HCT116 (cell line): ENCODE data around the gene DLD. TPM values are rescaled to one million over a fixed set of nuclear protein-coding genes. Genes with fewer than 3 reads are reported as not detected.

Source experiments
- ATAC-seq: fragments of 200-7000 bp; cut with Tn5 transposase; 2 replicates; pipeline ENCODE4 v1.9.1; 2020; ENCODE audit warnings: mild to moderate bottlenecking, moderate library complexity
- BruUV-seq: library from RNA; stranded (reverse); fragments of 400-500 nt; replicated peaks from 2 replicates; lab custom pipeline; 2021; lab: Mats Ljungman, UMichigan
- CTCF ChIA-PET: fragments of 300-600 bp; sonication (Branson Sonifier 250); formaldehyde crosslinking; loops from one replicate; lab custom pipeline; 2021; ENCODE audit warnings: antibody characterized with exemption; lab: Charles Lee
- POLR2A ChIA-PET: fragments of 300-600, 350-600 bp; sonication (Branson Sonifier 250); formaldehyde crosslinking; loops from one replicate; lab custom pipeline; 2021; ENCODE audit warnings: antibody characterized with exemption; lab: Charles Lee
- RAD21 ChIA-PET, 2 experiments: fragments of 300-600 bp; sonication (Branson Sonifier 250); formaldehyde crosslinking; loops; one replicate each; lab custom pipeline; 2023; ENCODE audit warnings: low total read pairs in 2 of 2; ENCODE audit not compliant: uncharacterized antibody in 2 of 2, unreplicated experiment in 2 of 2, low non-redundant PET in 1 of 2; lab: Charles Lee
- DNase-seq: peaks from one replicate; pipeline ENCODE4 v3.0.0-alpha.2; 2010; ENCODE audit warnings: low read depth, low spot score
- H2AFZ ChIP-seq: fragments of 200-600 bp; shearing (Covaris generic), sonication (generic); 2 replicates; pipeline ENCODE4 v1.6.1; 2017; ENCODE audit warnings: low read depth, mixed run types, mixed read lengths, antibody characterized with exemption, low read length; ENCODE audit not compliant: poor library complexity, severe bottlenecking
- H3K27ac ChIP-seq: 2 replicates; pipeline ENCODE4 v1.5.1; 2012; ENCODE audit warnings: low read depth, low read length
- H3K27me3 ChIP-seq: fragments of 200-600 bp; sonication (generic); 2 replicates; pipeline ENCODE4 v1.6.1; 2016; ENCODE audit warnings: mixed run types, low read length, mixed read lengths; ENCODE audit not compliant: insufficient read depth
- H3K36me3 ChIP-seq, 2 experiments: fragments of 200-500 bp in 1 of 2; fragments of 200-600 bp in 1 of 2; sonication (Bioruptor generic) in 1 of 2; sonication (generic) in 1 of 2; 2 replicates each; pipeline versions ENCODE4 v1.5.1 to v1.6.1; 2014 to 2016; ENCODE audit warnings: low read length in 2 of 2, inconsistent platforms in 1 of 2, mixed read lengths in 1 of 2, mixed run types in 1 of 2; ENCODE audit not compliant: insufficient read depth in 2 of 2, control insufficient read depth in 1 of 2
- H3K4me1 ChIP-seq, 2 experiments: fragments of 200-600 bp in 1 of 2; sonication (generic) in 1 of 2; 2 replicates each; pipeline versions ENCODE4 v1.5.1 to v1.6.1; 2012 to 2017; ENCODE audit warnings: low read length in 2 of 2, inconsistent platforms in 1 of 2, mild to moderate bottlenecking in 1 of 2, mixed read lengths in 1 of 2, mixed run types in 1 of 2, moderate library complexity in 1 of 2; ENCODE audit not compliant: insufficient read depth in 2 of 2, control insufficient read depth in 1 of 2
- H3K4me2 ChIP-seq: fragments of 200-600 bp; sonication (generic); 2 replicates; pipeline ENCODE4 v1.6.1; 2017; ENCODE audit warnings: mixed run types, low read length, mixed read lengths
- H3K4me3 ChIP-seq, 2 experiments: fragments of 200-600 bp in 1 of 2; sonication (generic) in 1 of 2; replicated peaks in 1 of 2; 2 replicates each; pipeline ENCODE4 v1.5.1; 2011 to 2016; ENCODE audit warnings: low read length in 2 of 2, control low read depth in 1 of 2, low read depth in 1 of 2, mild to moderate bottlenecking in 1 of 2, mixed read lengths in 1 of 2, mixed run types in 1 of 2
- H3K79me2 ChIP-seq: fragments of 200-600 bp; sonication (generic); 2 replicates; pipeline ENCODE4 v1.6.1; 2017; ENCODE audit warnings: mild to moderate bottlenecking, mixed run types, low read length, moderate library complexity, mixed read lengths; ENCODE audit not compliant: insufficient read depth
- H3K9ac ChIP-seq: fragments of 200-600 bp; sonication (generic); 2 replicates; pipeline ENCODE4 v1.6.1; 2016; ENCODE audit warnings: low read length, mixed read lengths
- H3K9me2 ChIP-seq: fragments of 200-600 bp; sonication (generic), shearing (Covaris generic); 2 replicates; pipeline ENCODE4 v1.6.1; 2017; ENCODE audit warnings: mixed run types, mild to moderate bottlenecking, moderate library complexity; ENCODE audit not compliant: insufficient read depth
- H3K9me3 ChIP-seq, 2 experiments: fragments of 200-500 bp in 1 of 2; fragments of 200-600 bp in 1 of 2; sonication (Bioruptor generic) in 1 of 2; sonication (generic) in 1 of 2; 2 replicates each; pipeline ENCODE4 v1.6.1; 2014 to 2017; ENCODE audit warnings: low read length in 2 of 2, mixed read lengths in 2 of 2, inconsistent platforms in 1 of 2, low read depth in 1 of 2, mild to moderate bottlenecking in 1 of 2, mixed run types in 1 of 2, moderate library complexity in 1 of 2; ENCODE audit not compliant: control insufficient read depth in 1 of 2, insufficient read depth in 1 of 2
- H4K20me1 ChIP-seq: fragments of 200-600 bp; sonication (generic), shearing (Covaris generic); 2 replicates; pipeline ENCODE4 v1.6.1; 2017; ENCODE audit warnings: mixed run types, mild to moderate bottlenecking, moderate library complexity; ENCODE audit not compliant: insufficient read depth
- ATF3 ChIP-seq: IDR thresholded peaks from 2 replicates; pipeline ENCODE4 v1.6.1; 2012
- CBX3 ChIP-seq: IDR thresholded peaks from 2 replicates; pipeline ENCODE4 v1.6.1; 2012; ENCODE audit warnings: low read depth
- CEBPB ChIP-seq: IDR thresholded peaks from 2 replicates; pipeline ENCODE4 v1.6.1; 2012; ENCODE audit warnings: low read depth
- EGR1 ChIP-seq: IDR thresholded peaks from 2 replicates; pipeline ENCODE4 v1.6.1; 2012; ENCODE audit warnings: low read depth
- ELF1 ChIP-seq: IDR thresholded peaks from 2 replicates; pipeline ENCODE4 v1.6.1; 2012; ENCODE audit warnings: low read depth, borderline replicate concordance
- EZH2 ChIP-seq: fragments of 200-600 bp; sonication (generic); IDR thresholded peaks from 2 replicates; pipeline ENCODE4 v1.6.1; 2017; ENCODE audit warnings: antibody characterized with exemption, mixed run types
- EZH2phosphoT487 ChIP-seq: fragments of 200-600 bp; IDR thresholded peaks from 2 replicates; pipeline ENCODE4 v1.6.1; 2018; ENCODE audit warnings: antibody characterized with exemption, borderline replicate concordance
- FOSL1 ChIP-seq: IDR thresholded peaks from 2 replicates; pipeline ENCODE4 v1.6.1; 2012; ENCODE audit warnings: low read depth
- JUND ChIP-seq: IDR thresholded peaks from 2 replicates; pipeline ENCODE4 v1.6.1; 2012
- POLR2AphosphoS5 ChIP-seq: IDR thresholded peaks from 2 replicates; pipeline ENCODE4 v1.6.1; 2011; ENCODE audit warnings: mild to moderate bottlenecking, low read depth, low read length, moderate library complexity
- RAD21 ChIP-seq: IDR thresholded peaks from 2 replicates; pipeline ENCODE4 v1.6.1; 2012; ENCODE audit warnings: low read depth, mild to moderate bottlenecking
- SIN3A ChIP-seq: IDR thresholded peaks from 2 replicates; pipeline ENCODE4 v1.6.1; 2012; ENCODE audit warnings: low read depth
- SP1 ChIP-seq: IDR thresholded peaks from 2 replicates; pipeline ENCODE4 v1.6.1; 2012; ENCODE audit warnings: low read depth
- SRF ChIP-seq: IDR thresholded peaks from 2 replicates; pipeline ENCODE4 v1.6.1; 2012; ENCODE audit warnings: low read depth
- TCF7L2 ChIP-seq: IDR thresholded peaks from 2 replicates; pipeline ENCODE4 v1.7.0; 2011; ENCODE audit warnings: borderline replicate concordance, inconsistent platforms; ENCODE audit not compliant: insufficient read depth, insufficient read length; ENCODE audit errors: extremely low read depth
- ZFX ChIP-seq: fragments of 450-650 bp; IDR thresholded peaks from 2 replicates; pipeline ENCODE4 v1.6.1; 2017
- ZNF274 ChIP-seq: fragments of 200-500 bp; sonication (Bioruptor generic); IDR thresholded peaks from 2 replicates; pipeline ENCODE4 v1.6.1; 2014; ENCODE audit warnings: mild to moderate bottlenecking, low read depth, low read length, inconsistent platforms
- intact Hi-C: fragments of 100-400 bp; cut with micrococcal nuclease; formaldehyde crosslinking; loops from 2 replicates; pipeline ENCODE4 v1.10.0; 2022
- total RNA-seq: library from RNA; stranded (reverse); gene quantifications from one replicate; pipeline ENCODE4 v1.2.1, GENCODE V29; 2021; ENCODE audit not compliant: unreplicated experiment

DLD gene
- total RNA-seq, 1 experiment from 2014 or later, result 104 TPM

DNA sequence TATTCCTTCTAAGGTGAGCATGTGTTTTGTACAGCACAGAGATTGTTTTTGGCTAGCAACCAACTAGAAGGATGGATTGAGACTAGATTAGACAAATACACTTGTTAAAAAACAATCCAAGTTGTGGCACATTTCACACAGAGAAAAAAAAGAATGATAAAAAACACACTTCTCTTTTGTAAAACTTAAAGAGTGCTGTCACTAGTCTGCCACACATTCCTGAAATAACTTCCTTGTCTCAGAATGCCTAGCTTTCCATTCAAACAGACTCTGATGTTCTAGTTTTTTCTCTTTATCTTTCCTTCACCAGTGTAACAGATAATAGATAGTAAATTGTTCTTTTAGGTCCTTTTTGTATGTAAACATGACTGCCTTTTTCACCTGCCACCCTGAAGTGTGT is 11.4 kb downstream of the DLD start:
- no peak for DNase-seq
- H3K9me3 ChIP-seq, result no peaks in the 10 kb centered on the region
- ChIA-PET CTCF (no interaction called here), RAD21 (no interaction called here), POLR2A (no interaction called here)
- H3K9me2 ChIP-seq, result no peaks in the 10 kb centered on the region
- no peak for ATAC-seq
- intact Hi-C loops, result no loop called here
- no peak overlapping the region for H3K9ac ChIP-seq
- no TSS peak for BruUV-seq
- peaks cover 49% of the 10 kb centered on the region for H3K79me2 ChIP-seq
- TF ChIP-seq POLR2AphosphoS5 (no peak), SP1 (no peak), SRF (no peak), CEBPB (no peak), ATF3 (no peak), EZH2 (no peak), FOSL1 (no peak), TCF7L2 (no peak), ZFX (no peak), ZNF274 (no peak), ELF1 (no peak), CBX3 (no peak), EZH2phosphoT487 (no peak), SIN3A (no peak), JUND (no peak), RAD21 (no peak), EGR1 (no peak)
- no peak overlapping the region for H3K4me3 ChIP-seq
- peaks cover 11% of the 10 kb centered on the region; the same call in 1 of the 2 replicates for H4K20me1 ChIP-seq
- H3K27me3 ChIP-seq, result no peaks in the 10 kb centered on the region
- H3K4me1 ChIP-seq, result no peaks in the 10 kb centered on the region
- no peak overlapping the region for H3K4me2 ChIP-seq
- no peak overlapping the region for H2AFZ ChIP-seq
- peaks cover 21 to 36% of the 10 kb centered on the region in 2 experiments for H3K36me3 ChIP-seq
- no peak overlapping the region for H3K27ac ChIP-seq
